ENCODE measurements around the gene KRTAP10-10. TPM values are rescaled to one million over a fixed set of nuclear protein-coding genes. Genes with fewer than 3 reads are reported as not detected.

Gene KRTAP10-10
- total RNA-seq, 1 experiment from 2014 or later: not detected

DNA sequence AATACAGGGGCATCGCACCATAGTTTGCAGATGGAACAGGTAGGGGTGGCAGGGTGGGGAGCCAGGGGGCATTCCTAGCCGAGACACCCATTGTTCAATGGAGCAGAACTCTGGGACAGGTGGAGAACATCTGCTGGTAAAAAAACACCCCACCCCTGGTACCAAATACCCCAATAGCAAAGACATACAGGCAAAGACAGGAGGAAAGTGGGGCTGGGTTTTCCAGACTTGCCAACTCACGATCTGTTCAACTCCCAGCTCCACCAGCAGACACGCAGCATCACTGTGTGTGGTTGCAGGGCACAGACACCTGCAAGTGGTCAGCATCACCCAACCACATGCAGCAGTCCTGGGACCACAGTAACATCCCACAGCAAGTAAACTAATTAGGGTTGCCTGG is 25.6 kb upstream of the KRTAP10-10 start:
- no peak overlapping the region for H3K4me3 ChIP-seq (ENCODE audit: low read length)
- H3K36me3 ChIP-seq (ENCODE audit: insufficient read depth, low read length): no peaks in the 10 kb centered on the region
- DNase-seq: peak; percentile 19
- H4K20me1 ChIP-seq (ENCODE audit: insufficient read depth, low read depth, low read length): no peaks in the 10 kb centered on the region
- no peaks in the 10 kb centered on the region; the same call in 1 of the 2 replicates for H3K9me3 ChIP-seq (ENCODE audit: low read length)
- H2AFZ ChIP-seq (ENCODE audit: low read length): no peak overlapping the region
- no peak overlapping the region for H3K9ac ChIP-seq (ENCODE audit: low read length)
- H3K4me2 ChIP-seq (ENCODE audit: low read depth, low read length, poor library complexity, severe bottlenecking): no peak overlapping the region
- no peaks in the 10 kb centered on the region for H3K4me1 ChIP-seq (ENCODE audit: low read length)
- H3K9me2 ChIP-seq (replicated peaks; ENCODE audit: insufficient read depth, low read length): no peaks in the 10 kb centered on the region
- no peak overlapping the region for H3K27ac ChIP-seq (ENCODE audit: low read length)
- H3K27me3 ChIP-seq (ENCODE audit: low read length): no peaks in the 10 kb centered on the region
- no peaks in the 10 kb centered on the region for H3K79me2 ChIP-seq (ENCODE audit: low read length)

GRCh38 chr21:44612029-44612486 is 25.1 kb upstream of the KRTAP10-10 start, which contains the start of gene KRTAP10-8:
Gene KRTAP10-8 (plus strand): TSS chr21:44612079. CDS start chr21:44612101, 22 bp downstream.
- Histone ChIP-seq H3K9ac (ENCODE audit: low read length) (no peak within 1 kb of the TSS), H3K9me2 (replicated peaks; ENCODE audit: insufficient read depth, low read length) (no peaks in the 10 kb centered on the region), H3K79me2 (ENCODE audit: low read length) (no peaks in the 10 kb centered on the region), H3K4me2 (ENCODE audit: low read depth, low read length, poor library complexity, severe bottlenecking) (no peak within 1 kb of the TSS), H3K4me3 (ENCODE audit: low read length) (no peak within 1 kb of the TSS), H3K4me1 (ENCODE audit: low read length) (no peaks in the 10 kb centered on the region), H3K27ac (ENCODE audit: low read length) (no peak within 1 kb of the TSS), H3K36me3 (ENCODE audit: insufficient read depth, low read length) (no peaks in the 10 kb centered on the region), H2AFZ (ENCODE audit: low read length) (no peak within 1 kb of the TSS), H4K20me1 (ENCODE audit: insufficient read depth, low read depth, low read length) (no peaks in the 10 kb centered on the region), H3K9me3 (ENCODE audit: low read length) (no peaks in the 10 kb centered on the region; the same call in 1 of the 2 replicates), H3K27me3 (ENCODE audit: low read length) (no peaks in the 10 kb centered on the region)
- DNase-seq: no peak

DNA sequence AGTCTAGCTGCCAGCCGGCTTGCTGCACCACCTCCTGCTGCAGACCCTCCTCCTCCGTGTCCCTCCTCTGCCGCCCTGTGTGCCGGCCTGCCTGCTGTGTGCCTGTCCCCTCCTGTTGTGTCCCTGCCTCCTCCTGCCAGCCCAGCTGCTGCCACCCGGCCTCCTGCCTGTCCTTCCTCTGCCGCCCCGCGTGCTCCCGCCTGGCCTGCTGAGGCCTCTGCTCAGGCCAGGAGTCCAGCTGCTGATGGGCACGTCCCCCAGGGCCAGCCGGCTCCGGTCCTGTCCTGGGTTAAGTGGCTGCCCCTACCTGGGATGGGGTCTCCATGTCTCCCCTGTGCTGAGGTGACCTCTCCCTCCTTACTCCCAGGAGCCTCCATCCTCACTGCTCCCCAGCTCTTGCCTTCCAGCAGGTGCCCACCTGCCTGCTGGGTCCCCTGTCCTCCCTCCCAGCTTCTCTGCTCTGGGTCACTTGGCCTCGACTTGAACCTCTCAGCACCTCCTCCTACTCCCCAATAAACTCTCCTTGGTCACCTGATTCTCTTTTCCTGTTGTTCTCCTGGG is 24.4 kb upstream of the KRTAP10-10 start:
- Histone ChIP-seq H3K79me2 (ENCODE audit: low read length) (no peaks in the 10 kb centered on the region), H3K27me3 (ENCODE audit: low read length) (no peaks in the 10 kb centered on the region), H3K4me1 (ENCODE audit: low read length) (no peaks in the 10 kb centered on the region), H3K4me3 (ENCODE audit: low read length) (no peak overlapping the region), H3K36me3 (ENCODE audit: insufficient read depth, low read length) (no peaks in the 10 kb centered on the region), H3K9ac (ENCODE audit: low read length) (no peak overlapping the region), H3K4me2 (ENCODE audit: low read depth, low read length, poor library complexity, severe bottlenecking) (no peak overlapping the region), H4K20me1 (ENCODE audit: insufficient read depth, low read depth, low read length) (no peaks in the 10 kb centered on the region), H3K27ac (ENCODE audit: low read length) (no peak overlapping the region), H3K9me2 (replicated peaks; ENCODE audit: insufficient read depth, low read length) (no peaks in the 10 kb centered on the region), H3K9me3 (ENCODE audit: low read length) (no peaks in the 10 kb centered on the region; the same call in 1 of the 2 replicates), H2AFZ (ENCODE audit: low read length) (no peak overlapping the region)
- DNase-seq: peak; percentile 2

DNA sequence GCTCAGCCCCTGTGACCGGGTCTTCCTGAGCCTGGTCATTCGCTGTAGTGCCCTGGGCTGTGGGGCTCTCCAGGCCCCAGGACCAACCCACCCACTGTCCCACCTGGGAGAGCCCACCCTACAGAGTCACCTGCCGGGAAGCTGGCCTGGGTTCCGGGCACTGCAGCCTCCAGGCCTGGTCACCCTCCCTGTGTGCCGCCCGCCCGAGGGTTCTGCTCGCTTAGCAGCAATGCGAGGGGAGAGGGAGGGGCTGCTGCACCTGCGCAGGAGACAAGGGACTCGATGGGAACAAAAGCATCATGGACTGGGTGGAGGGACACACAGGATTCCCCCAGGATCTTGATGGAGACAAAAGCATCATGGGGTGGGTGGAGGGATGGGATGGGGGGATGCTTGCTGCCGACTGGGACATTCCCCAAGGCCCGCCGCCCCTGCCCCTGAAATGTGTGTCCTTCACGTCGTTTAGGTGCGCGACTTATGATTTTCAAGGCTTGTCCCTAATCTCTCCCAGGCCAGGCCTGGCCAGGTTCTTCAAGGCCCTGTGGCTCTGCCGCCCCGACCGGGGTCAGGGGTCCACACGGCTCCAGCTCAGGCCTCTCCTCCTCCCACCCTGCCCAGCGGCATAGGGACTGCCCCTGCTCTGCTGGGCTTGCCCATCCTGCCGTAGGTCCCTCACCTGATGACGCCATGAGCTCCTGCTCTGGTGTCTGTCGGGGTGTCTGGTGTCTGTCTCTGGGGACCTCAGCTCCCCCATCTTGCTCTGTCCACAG is 23.6 kb upstream of the KRTAP10-10 start:
- H4K20me1 ChIP-seq (ENCODE audit: insufficient read depth, low read depth, low read length): no peaks in the 10 kb centered on the region
- no peaks in the 10 kb centered on the region; the same call in 1 of the 2 replicates for H3K9me3 ChIP-seq (ENCODE audit: low read length)
- no peaks in the 10 kb centered on the region for H3K79me2 ChIP-seq (ENCODE audit: low read length)
- H3K4me3 ChIP-seq (ENCODE audit: low read length): no peak overlapping the region
- peaks cover 3% of the 10 kb centered on the region for H3K4me1 ChIP-seq (ENCODE audit: low read length)
- DNase-seq: no peak
- no peak overlapping the region for H3K27ac ChIP-seq (ENCODE audit: low read length)
- H3K27me3 ChIP-seq (ENCODE audit: low read length): no peaks in the 10 kb centered on the region
- H3K9me2 ChIP-seq (replicated peaks; ENCODE audit: insufficient read depth, low read length): no peaks in the 10 kb centered on the region
- no peaks in the 10 kb centered on the region for H3K36me3 ChIP-seq (ENCODE audit: insufficient read depth, low read length)
- no peak overlapping the region for H2AFZ ChIP-seq (ENCODE audit: low read length)
- no peak overlapping the region for H3K9ac ChIP-seq (ENCODE audit: low read length)
- no peak overlapping the region for H3K4me2 ChIP-seq (ENCODE audit: low read depth, low read length, poor library complexity, severe bottlenecking)

- Histone ChIP-seq H3K36me3 (ENCODE audit: insufficient read depth, low read length) (no peaks in the 10 kb centered on the region), H3K9me2 (replicated peaks; ENCODE audit: insufficient read depth, low read length) (no peaks in the 10 kb centered on the region)
These were observed 23.0 kb upstream of the KRTAP10-10 start for GRCh38 chr21:44614161-44614631.

DNA sequence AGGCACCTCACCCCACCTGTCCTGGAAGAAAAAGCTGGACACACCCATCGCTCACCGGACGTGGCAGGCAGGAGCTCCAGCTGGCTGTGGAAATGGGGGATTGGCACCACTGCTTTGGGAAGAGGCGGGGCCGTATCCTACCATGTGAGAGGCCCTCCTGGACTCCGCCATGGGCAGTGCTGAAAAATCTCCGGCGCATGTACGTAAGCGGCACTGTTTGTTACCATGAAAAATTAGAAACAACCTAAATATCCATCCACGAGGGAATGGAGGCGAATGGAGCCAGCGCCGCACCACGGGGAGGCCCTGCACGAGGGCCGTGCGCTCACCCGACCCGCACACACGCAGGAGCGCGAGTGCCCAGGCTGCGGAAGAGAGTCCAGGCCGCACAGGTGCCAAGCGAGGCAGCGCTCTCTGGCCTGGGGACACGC is 22.2 kb upstream of the KRTAP10-10 start:
- Histone ChIP-seq H3K9me2 (replicated peaks; ENCODE audit: insufficient read depth, low read length) (no peaks in the 10 kb centered on the region), H3K79me2 (ENCODE audit: low read length) (no peaks in the 10 kb centered on the region), H3K9me3 (ENCODE audit: low read length) (no peaks in the 10 kb centered on the region; the same call in 1 of the 2 replicates), H3K4me3 (ENCODE audit: low read length) (no peak overlapping the region), H3K36me3 (ENCODE audit: insufficient read depth, low read length) (no peaks in the 10 kb centered on the region), H3K9ac (ENCODE audit: low read length) (no peak overlapping the region), H3K4me2 (ENCODE audit: low read depth, low read length, poor library complexity, severe bottlenecking) (no peak overlapping the region), H3K27ac (ENCODE audit: low read length) (no peak overlapping the region), H2AFZ (ENCODE audit: low read length) (no peak overlapping the region), H3K27me3 (ENCODE audit: low read length) (no peaks in the 10 kb centered on the region), H4K20me1 (ENCODE audit: insufficient read depth, low read depth, low read length) (no peaks in the 10 kb centered on the region), H3K4me1 (ENCODE audit: low read length) (peaks cover 7% of the 10 kb centered on the region)
- no peak for DNase-seq

More at GRCh38 chr21:44614161-44614631, 23.0 kb upstream of the KRTAP10-10 start:
- peaks cover 7% of the 10 kb centered on the region for H3K4me1 ChIP-seq (ENCODE audit: low read length)
- H3K9ac ChIP-seq (ENCODE audit: low read length): no peak overlapping the region
- H3K27ac ChIP-seq (ENCODE audit: low read length): no peak overlapping the region
- no peak overlapping the region for H3K4me3 ChIP-seq (ENCODE audit: low read length)
- no peak overlapping the region for H2AFZ ChIP-seq (ENCODE audit: low read length)
- no peak for DNase-seq
- H3K79me2 ChIP-seq (ENCODE audit: low read length): no peaks in the 10 kb centered on the region
- H3K4me2 ChIP-seq (ENCODE audit: low read depth, low read length, poor library complexity, severe bottlenecking): no peak overlapping the region
- no peaks in the 10 kb centered on the region; the same call in 1 of the 2 replicates for H3K9me3 ChIP-seq (ENCODE audit: low read length)
- no peaks in the 10 kb centered on the region for H4K20me1 ChIP-seq (ENCODE audit: insufficient read depth, low read depth, low read length)
- H3K27me3 ChIP-seq (ENCODE audit: low read length): no peaks in the 10 kb centered on the region

GRCh38 chr21:44615466-44615865 is 21.7 kb upstream of the KRTAP10-10 start:
- no peak overlapping the region for H3K27ac ChIP-seq (ENCODE audit: low read length)
- no peak overlapping the region for H3K4me3 ChIP-seq (ENCODE audit: low read length)
- H2AFZ ChIP-seq (ENCODE audit: low read length): no peak overlapping the region

GRCh38 chr21:44615911-44616590 is 21.1 kb upstream of the KRTAP10-10 start:
- Histone ChIP-seq H3K79me2 (ENCODE audit: low read length) (no peaks in the 10 kb centered on the region), H3K4me2 (ENCODE audit: low read depth, low read length, poor library complexity, severe bottlenecking) (no peak overlapping the region), H3K27me3 (ENCODE audit: low read length) (no peaks in the 10 kb centered on the region), H3K4me3 (ENCODE audit: low read length) (no peak overlapping the region), H2AFZ (ENCODE audit: low read length) (no peak overlapping the region), H3K4me1 (ENCODE audit: low read length) (peaks cover 7% of the 10 kb centered on the region), H3K36me3 (ENCODE audit: insufficient read depth, low read length) (no peaks in the 10 kb centered on the region), H3K27ac (ENCODE audit: low read length) (no peak overlapping the region), H3K9me2 (replicated peaks; ENCODE audit: insufficient read depth, low read length) (no peaks in the 10 kb centered on the region), H4K20me1 (ENCODE audit: insufficient read depth, low read depth, low read length) (no peaks in the 10 kb centered on the region), H3K9ac (ENCODE audit: low read length) (no peak overlapping the region), H3K9me3 (ENCODE audit: low read length) (no peaks in the 10 kb centered on the region)
- no peak for DNase-seq

More at GRCh38 chr21:44615466-44615865, 21.7 kb upstream of the KRTAP10-10 start:
- H4K20me1 ChIP-seq (ENCODE audit: insufficient read depth, low read depth, low read length): no peaks in the 10 kb centered on the region
- H3K4me1 ChIP-seq (ENCODE audit: low read length): peaks cover 7% of the 10 kb centered on the region
- no peak overlapping the region for H3K9ac ChIP-seq (ENCODE audit: low read length)
- no peaks in the 10 kb centered on the region for H3K36me3 ChIP-seq (ENCODE audit: insufficient read depth, low read length)
- H3K9me2 ChIP-seq (replicated peaks; ENCODE audit: insufficient read depth, low read length): no peaks in the 10 kb centered on the region
- no peaks in the 10 kb centered on the region; the same call in 1 of the 2 replicates for H3K9me3 ChIP-seq (ENCODE audit: low read length)
- no peak for DNase-seq
- no peaks in the 10 kb centered on the region for H3K27me3 ChIP-seq (ENCODE audit: low read length)
- no peak overlapping the region for H3K4me2 ChIP-seq (ENCODE audit: low read depth, low read length, poor library complexity, severe bottlenecking)
- no peaks in the 10 kb centered on the region for H3K79me2 ChIP-seq (ENCODE audit: low read length)

Data from Karpas-422 (cell line).